ENCODE measurements around the gene SOX6.

- TF ChIP-seq TAF1 (IDR thresholded peaks at IDR 0.05; ENCODE audit: low read depth, low read length), result no peak
- no peak for TF ChIP-seq POLR2AphosphoS5 (IDR thresholded peaks at IDR 0.05; ENCODE audit: low read depth, low read length)
- TF ChIP-seq POLR2A (IDR thresholded peaks at IDR 0.05; ENCODE audit: low read depth, low read length), result no peak
- no peak for TF ChIP-seq SPI1 (IDR thresholded peaks at IDR 0.05; ENCODE audit: low read depth, low read length)
Observed at GRCh38 chr11:15932417-15932816, 423.9 kb downstream of the SOX6 start.

Measured in GM12891 (cell line).